GM18519 (cell line): ENCODE measurements around the gene CAPZB.

ENCODE experiments used
- ATAC-seq: cut with Tn5 transposase; IDR thresholded peaks from one replicate; pipeline ENCODE4 v1.9.1; 2021; ENCODE audit warnings: mild to moderate bottlenecking, moderate library complexity; ENCODE audit not compliant: unreplicated experiment, low FRiP score

The CAPZB gene

DNA sequence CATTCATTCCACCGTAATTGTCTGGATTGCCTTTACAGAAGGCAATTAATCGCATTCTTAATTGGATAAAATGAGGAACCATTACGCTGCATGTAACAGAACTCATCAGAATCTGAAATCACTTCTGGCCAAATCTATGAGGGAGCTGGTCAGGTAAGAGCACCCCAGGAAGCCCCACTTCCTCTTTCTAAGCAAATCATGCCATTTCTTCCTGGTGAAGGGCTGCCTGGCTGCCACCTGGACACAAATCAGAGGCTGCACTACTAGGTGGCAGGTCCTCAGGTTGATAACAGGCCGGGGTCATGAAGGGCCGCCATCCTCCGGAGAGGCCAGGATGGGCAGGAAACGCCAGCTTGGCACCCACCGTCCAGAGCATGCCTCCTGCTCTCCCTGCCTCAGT, 73.7 kb downstream of the CAPZB start:
- no peak for ATAC-seq

DNA sequence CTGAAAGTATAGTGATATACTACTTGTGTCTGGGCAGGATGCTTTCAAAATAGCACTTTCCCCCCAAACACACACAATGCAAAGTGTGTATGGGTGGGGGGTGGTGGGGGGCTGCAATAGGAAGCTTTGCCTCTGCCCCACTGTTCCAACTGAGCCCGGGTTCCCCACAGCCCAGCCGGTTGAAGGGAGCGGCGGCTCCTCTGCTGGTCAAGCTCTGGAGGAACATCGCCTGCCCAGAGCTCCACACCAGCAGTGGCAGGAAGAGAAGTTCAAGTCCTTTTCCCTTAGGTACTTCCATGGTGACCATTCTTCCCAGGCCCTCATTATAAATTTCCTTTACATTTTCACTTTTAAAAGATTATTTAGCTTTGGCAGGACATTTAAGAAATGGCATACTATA, 74.9 kb downstream of the CAPZB start:
- no peak for ATAC-seq

GRCh38 chr1:19409477-19410341, 75.6 kb downstream of the CAPZB start:
- ATAC-seq: no peak

GRCh38 chr1:19407494-19408096, 77.7 kb downstream of the CAPZB start:
- ATAC-seq: no peak

DNA sequence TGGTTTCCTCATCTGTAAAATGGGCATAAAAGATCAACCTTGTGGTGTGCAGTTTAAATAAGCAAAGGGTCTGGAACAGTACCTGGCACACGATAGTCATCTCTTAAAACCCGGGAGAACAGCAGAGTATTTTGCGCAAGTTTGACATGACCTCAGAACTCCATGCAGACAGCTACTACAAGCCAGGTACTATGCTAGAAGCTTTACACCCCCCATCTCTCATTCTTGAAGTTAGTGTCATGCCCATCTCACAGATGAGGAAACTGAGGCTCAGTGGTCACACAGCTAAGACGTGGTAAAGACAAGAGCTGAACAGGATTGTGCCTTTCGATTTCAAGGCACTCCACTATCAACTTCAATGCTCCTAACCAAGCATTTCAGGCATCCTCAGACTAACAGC, 78.7 kb downstream of the CAPZB start:
- no peak for ATAC-seq

DNA sequence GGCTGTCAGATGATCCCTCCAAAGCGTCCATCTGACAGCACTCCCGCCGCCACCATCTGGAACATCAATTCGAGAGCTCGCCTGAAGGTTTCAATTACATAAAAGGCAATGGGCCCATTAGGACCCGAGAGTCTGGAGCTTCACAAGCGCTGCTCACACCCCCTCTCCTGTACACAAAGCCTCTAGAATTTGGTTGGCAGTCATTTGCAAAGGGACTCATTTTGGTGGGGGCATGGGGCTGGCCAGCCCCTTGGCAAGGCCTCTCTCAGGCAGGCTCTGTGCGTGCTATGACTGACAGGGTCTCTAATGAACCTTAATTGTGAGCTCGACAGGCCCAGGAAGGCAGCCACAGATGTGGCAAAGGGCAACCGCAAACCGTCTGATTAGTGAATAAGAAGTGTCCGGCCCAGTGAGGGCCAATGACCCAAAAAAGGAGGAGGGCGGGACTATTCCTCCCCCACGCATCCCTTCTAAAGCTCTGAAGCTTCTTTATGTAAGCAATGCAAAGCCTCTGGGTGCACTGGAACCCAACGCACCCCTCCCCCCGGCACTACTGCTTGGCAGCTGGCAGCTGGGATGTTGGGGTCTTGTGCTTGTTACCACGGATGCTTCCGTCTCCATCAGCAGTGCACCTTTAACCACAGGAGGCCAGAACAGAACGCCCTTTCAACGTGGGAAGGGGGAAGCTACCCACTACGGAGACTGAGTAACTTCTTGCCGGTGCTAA, 79.4 kb downstream of the CAPZB start:
- ATAC-seq: no peak

GRCh38 chr1:19405195-19405760, 80.1 kb downstream of the CAPZB start:
- no peak for ATAC-seq

DNA sequence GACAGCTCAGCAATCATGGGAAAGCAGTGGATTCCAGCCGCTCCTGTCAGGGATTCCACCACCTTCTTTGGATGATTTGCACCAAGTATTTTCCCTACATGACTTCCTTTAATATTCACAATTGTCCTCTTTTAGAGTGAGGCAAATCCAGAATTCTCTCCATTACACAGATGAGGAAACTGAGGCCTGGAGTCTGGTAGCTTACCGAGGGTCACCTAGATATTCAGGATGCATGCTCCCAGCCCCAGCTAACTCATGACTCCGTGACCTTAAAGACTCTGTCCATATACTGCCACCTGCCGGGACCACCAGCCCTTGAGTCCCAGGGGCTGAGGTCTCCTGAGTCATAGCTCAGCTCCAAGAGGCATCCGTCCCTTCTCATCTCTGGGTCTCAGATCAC, 80.6 kb downstream of the CAPZB start:
- no peak for ATAC-seq

- ATAC-seq: no peak
Observed at GRCh38 chr1:19403256-19403655, 82.1 kb downstream of the CAPZB start.

DNA sequence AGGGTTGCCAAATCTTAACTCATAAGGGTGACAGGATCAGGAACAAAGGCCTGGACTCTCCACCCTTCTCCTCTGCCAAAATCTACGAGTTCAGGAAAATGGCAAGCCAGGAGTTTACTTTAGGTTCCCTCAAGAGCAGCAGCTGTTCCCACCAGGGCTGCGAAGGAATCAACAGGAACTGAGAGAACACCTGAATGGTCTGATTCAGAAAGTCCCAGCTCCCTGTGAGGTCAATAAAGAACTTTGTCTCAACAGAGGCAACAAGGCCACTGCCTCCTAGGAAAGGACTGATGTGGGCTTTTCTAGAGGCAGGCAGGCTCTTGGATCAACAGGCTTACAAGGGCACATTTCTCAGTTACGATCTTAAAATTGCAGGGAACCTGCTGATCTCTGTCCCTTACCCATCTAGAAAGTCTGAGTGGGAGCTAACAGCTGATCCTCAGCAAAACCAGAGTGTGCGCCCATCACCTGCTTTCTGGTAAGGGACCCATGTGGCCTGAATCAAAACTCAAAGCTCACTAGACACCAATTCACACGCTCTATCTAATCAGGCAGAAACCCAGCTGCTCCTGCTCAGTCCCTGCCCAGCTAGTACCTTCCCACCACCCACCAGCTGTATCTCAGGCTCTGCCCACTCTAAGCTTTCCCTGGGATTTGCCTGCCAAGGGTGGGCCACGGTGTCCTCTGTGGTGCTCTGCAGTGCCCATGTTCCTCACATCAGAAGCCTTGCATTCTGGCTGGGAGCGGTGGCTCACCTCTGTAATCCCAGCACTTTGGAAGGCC, 83.1 kb downstream of the CAPZB start:
- no peak for ATAC-seq

- no peak for ATAC-seq
Observed at GRCh38 chr1:19401535-19401889, 83.8 kb downstream of the CAPZB start.

DNA sequence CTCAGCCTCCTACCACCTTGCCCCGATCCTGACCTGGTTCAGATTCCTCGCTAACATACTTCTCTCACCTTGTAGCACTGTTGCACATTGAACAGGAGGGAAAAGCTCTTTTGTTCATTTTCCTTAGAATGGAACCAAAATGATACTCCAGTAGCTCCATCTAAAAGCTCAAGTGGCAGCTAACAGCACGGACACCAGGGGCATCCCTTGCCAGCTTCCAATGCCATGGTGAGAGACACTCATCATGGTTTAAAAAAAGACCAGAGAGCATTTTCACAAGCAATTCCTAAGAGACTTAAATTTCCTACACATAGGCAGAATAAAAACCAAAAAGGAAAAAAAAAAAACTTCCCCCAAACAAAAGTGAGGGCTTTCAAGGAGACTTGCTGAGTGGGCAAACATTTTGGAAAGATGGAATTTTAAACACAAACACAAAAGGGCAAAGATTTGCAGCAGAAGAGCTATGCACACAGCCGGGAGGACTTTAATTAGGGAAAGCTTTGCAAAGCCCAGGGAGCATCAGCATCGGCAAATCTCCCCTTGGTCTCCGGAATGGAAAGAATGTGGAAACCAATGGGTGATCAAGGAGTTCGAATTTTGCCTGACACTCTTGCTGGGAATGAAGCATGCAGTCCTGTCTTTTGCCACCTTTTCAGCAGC, 84.3 kb downstream of the CAPZB start:
- ATAC-seq: no peak

- ATAC-seq: no peak
Observed at GRCh38 chr1:19400192-19400611, 85.1 kb downstream of the CAPZB start.

DNA sequence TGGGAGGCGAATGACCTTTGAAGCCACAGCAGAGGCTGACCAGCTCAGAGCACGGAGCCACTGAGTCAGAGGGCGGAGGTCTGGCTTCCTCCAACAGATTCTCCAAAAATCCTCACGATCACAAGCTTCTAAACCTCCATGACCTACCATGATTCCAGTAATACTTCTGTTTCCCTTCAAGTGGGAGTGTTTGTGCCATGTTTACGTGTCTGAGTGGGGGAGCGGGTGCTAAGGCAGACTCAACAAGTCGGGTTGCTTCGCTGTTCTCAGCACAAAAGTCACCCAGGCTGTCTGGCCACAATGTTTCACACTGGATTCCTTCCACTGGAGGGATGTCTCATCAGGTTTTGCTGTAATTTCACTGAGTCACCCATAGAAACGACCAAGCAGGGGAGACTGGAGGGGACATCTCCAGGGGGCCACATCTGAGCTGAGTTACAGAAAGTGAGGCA, 87.0 kb downstream of the CAPZB start:
- ATAC-seq: no peak

- ATAC-seq: no peak
Observed at GRCh38 chr1:19397217-19397945, 88.0 kb downstream of the CAPZB start.

DNA sequence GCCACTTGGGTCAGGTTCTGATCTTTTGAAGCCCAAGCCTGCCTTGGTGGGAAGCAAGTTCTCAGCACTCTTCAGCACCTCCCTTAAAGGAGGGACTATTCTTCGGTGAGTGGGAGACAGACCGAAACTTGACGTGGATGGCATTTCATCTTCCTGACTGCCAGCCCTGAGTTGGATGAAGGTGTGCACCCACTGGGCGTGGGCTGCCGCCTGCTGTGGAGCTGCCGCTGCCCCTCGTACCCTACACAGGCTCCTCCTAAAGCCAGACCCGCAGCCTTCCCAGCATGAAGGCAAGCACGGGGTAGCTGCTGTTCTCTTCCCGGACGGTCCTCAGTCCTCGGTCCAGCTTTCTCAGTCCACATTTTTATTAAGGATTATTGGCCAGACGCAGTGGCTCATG, 89.1 kb downstream of the CAPZB start:
- no peak for ATAC-seq

GRCh38 chr1:19395678-19396192, 89.6 kb downstream of the CAPZB start:
- ATAC-seq: no peak

DNA sequence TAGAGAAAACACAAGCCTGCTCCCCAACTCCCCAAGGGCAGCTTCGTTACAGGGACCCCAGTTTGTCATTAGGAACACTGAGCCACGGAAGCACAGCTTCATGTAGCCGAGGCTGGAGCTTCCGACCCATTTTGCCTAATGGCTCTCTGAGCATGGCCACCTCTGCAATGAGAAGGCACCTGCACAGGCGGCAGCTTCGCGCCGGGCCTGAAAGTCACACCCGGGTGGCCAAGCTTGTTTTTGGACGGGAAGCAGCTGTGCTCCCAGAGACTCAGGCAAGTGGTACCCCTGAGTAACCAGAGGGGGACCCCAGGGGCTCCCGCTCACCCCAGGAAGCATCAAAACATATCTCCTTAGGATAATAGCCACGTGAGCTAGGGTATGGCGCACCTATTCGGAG, 92.3 kb downstream of the CAPZB start:
- ATAC-seq: no peak

- ATAC-seq: no peak
Observed at GRCh38 chr1:19392221-19392620, 93.1 kb downstream of the CAPZB start.
